Stimulated activated CD8-positive, alpha-beta memory T cell treated with anti-CD3 and anti-CD28 coated beads, Interleukin-7, amount 100 ng/mL, for 4 hours (primary cell): ENCODE measurements around the gene GRPEL1.

Experiments used
- DNase-seq, 2 donors: peaks; one replicate each; pipeline ENCODE4 v3.0.0-alpha.2; 2020; ENCODE audit warnings: low read depth in 2 of 2

GRPEL1 gene

DNA sequence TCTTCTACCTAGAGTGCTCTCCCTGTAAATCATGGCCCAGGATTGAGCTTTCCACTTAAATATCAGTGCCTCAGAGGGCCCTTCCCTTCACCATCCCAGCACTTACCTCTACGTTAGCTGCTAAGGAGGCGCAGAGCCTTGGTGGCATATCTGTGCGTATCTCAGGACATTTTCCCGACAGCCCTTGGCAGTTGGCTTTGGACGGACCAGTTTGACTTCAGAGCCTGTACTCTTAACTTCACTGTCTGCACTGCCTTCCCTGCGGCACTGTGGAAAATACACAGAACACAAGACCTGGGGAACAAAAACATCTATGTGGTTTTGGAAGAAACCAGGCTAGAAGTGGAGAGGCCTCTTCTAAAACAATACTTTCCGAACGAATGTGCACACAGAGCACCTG, 22.3 kb downstream of the GRPEL1 start:
- no peak for DNase-seq

DNA sequence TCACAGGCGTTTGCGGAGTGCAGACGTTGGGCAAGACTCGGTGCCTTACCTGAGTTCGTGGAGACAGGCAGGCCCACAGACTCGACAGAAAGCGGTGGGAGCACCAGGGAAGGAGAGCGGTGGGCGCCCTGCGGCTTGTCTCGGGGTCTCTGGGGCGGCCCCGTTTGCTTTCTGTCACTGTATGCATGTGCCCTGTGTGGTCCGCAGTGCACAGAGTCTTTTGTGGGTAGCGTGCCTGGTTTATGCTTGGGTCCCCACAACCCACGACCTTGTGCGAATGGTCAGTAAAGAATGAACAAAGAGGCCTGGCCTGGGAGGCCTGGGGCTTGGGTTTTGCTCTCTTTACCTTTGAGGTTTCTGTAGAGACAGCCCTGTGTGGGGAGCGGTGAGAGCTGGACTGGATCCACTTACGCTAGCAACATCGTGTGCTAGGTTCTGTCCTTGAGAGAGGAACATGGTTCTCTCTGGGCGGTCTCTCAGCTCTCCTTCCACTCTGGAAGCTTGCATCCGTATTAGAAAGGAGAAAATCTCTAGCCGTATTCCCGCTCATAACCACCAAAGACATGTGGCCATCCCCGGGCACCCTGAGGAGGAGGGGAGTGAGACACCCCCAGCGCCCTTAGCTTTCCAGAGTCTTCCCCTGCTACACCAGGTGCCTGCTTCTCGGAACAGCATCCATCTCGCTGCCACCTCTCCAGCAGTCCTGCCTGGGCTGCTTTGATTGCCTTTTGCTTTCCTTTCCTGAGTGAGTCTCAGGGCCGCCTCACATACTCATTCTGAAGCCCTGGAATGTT, 23.5 kb downstream of the GRPEL1 start:
- no peak for DNase-seq

DNA sequence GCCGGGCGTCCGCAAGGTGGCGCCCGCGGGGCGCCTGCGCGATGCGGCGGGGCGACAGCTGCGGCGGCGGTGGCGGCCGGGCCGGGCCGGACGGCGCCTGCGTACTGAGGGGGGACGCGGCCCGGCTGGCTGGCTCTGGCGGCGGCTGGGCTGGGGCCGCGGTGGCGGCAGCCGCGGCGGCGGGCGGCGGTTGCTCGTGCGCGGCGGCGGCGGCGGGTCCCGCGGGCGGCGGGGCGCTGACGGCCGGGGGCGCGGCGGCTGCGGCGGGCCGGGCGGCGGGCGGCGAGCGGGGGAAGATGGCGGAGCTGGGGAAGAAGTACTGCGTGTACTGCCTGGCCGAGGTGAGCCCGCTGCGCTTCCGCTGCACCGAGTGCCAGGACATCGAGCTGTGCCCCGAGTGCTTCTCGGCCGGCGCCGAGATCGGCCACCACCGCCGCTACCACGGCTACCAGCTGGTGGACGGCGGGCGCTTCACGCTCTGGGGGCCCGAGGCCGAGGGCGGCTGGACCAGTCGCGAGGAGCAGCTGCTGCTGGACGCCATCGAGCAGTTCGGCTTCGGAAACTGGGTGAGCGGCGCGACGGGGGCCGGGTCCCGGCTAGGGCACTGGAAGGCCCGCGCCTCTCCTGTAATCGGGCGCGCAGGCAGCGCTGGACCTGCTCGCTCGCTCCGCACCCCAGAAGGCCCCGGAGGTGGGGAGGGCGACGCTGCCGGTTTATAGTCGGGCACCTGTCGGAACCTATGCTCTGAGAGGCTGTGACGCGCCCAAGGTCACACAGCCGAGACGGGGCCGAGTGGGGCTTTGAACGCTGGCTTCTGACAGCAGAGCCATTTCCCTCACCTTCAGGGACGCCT, 24.4 kb downstream of the GRPEL1 start, which contains the start of gene TADA2B:
TADA2B (plus strand) TSS at position 89 of the 853 bp plus-strand sequence; CDS start at position 297, 208 bp downstream.
- peak in 1 of 2 donors; percentile 39 for DNase-seq

DNA sequence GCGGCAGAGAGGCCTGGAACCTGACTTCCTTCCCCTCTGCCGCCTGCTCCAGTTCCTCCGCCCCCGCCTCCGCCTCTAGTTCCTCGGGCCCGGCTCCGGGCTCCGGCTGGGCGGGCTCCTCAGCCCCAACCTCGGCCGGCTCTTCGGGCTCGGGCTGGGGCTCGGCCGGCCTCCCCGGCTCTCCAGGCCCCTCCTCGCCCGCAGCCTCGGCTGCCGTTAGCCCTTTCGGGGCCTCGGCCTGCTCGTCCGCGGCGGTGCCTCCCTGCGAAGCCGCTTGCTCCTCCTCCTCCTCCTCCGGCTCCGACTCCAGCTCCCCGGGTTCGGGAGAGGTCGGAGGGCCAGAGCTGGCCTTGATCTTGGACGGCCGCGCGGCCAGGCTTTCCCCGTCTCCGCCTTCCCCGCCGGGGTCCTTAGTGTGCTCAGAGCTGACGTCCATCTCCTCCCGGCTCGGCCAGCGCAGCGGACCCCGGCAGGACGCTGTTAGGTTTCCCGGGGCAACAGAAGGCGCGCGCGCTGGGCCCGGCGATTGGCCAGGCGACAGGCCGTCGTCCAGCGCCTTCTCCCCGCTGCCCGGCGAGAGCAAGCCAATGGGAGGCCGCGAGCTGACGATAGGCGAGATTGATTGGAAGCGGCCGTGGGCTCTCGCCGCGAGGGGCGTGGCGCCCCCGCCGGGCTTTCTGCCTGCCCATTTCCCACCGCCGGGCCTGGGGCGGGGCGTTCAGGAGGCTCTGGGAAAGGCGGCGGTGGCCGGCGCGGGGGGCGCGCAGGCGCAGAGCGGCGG, 25.2 kb downstream of the GRPEL1 start:
- peak; percentile 77 to 90 for DNase-seq

DNA sequence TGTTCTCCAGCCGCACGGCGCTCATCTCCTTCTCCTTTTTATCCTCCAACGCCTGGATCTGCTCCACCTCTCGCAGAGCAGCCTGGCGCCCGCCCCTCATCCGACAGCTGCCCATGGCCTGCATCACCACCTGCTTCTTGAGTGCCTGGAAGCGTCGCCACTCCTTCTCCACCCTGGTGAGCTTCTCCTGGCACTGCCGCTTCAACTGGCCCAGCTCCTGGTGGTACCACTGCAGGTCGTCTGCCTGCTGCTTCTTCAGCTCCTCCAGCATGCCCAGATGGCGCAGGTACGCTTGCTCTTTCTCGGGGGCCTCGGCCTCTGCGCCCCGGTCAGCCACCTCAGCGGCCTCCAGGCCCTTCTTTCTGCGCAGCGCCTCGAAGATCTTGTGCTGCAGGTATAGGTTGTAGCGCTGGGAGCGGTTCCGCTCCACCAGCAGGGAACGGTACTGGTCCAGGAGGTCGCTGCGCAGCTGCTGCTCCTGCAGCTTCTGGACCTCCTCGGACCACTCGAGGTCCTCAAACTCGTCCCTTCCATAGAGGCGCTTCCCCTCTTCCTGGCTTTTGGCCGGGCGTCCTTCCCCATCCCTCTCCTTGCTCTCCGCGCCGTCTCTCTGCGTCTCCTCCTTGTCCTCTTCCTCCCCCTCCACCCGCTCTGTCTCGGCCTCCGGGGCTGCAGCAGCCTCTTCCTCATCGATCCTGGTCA, 25.9 kb downstream of the GRPEL1 start:
- no peak for DNase-seq

DNA sequence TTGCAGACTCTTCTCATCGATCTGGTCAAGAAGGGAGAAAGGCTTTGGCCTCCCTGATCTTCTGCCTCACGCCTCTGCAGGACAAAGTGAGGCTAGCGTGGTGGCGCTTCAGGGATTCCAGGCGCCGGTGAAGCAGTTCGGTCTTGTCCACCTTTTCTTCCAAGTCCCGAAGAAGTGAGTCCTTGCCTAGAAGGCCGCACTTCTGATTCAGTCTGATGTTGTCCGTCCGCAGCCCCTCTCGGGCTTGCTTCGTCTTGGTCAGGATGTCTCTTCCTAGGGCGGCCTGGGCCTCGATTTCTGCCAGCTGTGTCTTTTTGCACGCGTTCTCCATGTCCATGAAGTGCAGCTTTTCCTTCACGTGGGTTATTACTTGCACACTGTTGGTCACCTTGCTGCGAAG, 26.6 kb downstream of the GRPEL1 start:
- DNase-seq = no peak

DNA sequence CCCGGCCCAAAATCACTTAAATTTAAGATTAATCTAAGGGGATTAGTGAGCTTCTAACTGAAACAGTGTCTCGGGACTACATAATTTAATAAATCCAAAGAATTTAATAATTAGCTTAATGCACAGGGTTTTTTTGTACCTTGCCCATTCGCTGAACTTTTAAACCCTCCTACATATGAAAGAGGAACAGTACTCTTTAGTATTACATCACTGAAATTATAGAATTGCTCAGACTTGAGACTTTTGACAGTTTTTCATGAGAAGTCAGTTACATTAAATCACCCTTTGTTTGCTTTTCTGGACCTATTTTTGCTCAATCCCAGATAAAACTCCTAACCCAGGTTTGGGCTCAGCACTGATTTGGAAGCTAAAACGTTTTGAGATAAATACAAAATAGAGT, 27.1 kb downstream of the GRPEL1 start:
- DNase-seq = no peak

DNA sequence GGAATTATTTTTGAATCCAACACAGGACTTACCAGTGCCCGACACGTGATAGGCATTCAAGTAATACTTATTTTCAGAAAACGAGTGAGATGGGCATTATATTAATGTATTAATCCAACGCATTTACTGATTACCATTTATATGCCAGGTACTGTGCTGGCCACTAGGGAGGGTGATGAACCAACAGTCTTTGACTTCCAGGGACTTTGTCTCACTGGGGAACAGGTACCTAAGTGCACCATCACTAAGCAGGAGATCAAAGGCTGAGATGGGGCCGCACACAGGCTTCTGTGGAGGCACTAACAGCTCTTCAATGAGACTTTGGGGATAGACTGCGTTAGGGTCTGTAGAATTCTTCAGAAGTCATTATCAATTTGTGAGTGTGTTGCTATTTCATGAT, 30.4 kb downstream of the GRPEL1 start:
- DNase-seq = no peak

DNA sequence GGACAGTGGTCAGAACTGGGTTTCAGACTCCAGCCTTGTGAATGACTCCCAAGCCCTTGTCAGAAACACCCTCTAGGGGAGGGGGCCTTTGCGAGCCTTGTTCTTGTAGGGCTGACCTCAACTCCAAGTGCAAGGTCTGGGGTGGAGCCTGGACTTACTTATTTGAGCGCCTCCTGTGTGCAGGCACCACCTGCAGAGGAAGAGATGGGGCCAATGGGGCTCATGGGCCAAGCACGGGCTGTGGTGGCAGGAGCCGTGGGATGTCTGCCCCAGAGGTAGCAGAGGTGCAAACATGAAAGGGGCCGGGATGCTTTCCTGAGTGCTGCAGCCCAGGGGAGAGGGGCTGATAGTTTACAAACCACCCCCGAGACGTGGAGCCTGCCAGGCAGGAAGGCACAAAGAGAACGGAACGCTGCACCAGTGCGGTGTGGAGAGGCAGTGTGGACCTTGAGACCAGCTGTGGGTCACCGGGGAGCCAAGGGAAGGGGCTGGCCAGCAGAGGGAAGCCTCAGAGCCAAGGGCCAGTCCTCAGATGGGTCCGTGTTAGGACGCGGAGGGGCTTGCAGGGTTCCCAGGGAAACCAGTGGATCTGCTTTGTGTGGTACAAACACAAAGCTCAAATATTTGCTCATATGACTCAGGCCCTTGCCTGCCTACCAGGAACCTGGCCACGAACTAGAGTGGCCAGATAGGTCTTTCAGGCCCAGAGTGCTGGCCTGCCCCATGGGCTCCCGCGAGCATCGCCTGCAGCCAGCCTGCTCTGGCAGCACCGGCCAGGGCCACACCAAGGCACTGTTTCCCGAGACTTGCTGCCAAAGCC, 33.4 kb downstream of the GRPEL1 start:
- DNase-seq = no peak

DNA sequence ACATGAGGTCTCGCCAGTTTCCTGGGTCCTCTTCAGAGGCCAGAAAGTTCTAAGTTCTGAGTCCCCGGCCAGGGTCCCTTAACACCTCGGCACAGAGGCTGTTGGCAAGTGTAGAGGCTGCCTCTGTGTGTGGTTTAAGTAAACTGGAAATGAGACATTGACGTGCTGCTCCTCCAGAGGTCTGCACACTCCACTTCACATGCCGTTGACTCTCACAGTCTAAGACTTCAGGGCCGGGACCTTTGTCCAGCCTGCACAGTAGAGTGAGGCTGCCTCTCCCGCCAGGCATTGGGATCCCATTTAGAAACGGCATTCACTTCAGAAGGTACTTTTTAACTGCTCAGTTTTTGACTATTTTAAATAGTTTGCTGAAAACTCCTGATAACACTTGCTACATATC, 35.3 kb downstream of the GRPEL1 start:
- DNase-seq = no peak

DNA sequence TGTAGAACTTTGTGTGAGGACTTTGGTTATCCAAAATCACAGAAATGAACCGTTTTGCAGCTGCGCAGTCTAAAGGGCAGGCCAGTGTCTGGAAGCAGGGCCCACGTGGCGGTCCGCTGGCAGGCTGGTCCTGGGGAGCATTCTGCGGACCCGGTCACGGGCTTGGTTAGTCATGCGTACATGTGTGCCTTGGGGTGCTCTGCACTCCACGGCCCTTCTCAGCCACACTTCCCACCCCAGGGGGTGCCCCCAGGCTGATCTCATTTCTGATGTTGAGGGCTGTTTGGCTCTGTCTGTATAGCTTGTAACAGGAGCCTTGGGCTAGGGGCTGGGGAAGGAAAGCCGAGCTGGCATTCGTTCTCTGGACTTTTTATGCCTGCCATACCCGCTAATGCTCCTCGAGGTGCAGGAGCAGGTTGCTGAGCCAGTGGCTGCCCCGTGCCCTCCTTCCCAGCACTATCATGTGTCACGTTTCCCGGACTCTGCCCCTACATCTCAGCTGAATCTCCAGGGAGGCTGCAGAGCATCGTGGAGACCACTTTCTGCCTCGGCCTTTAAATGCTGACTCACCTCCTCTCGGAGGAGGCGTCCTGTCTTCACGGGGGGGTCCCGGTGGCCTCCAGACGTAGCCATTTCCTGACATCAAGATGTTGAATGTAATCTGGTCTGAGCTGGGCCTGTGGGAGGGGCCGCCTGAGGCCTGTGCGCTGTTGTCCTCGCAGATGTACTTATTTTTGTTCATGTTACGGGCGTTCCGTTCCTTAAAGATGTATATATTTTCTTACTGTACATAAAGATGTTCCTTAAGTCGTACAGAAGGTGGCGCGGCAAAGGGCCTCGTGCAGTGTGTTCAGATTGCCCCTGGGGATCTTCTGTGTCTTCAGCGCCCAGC, 36.1 kb downstream of the GRPEL1 start:
- DNase-seq = no peak

DNA sequence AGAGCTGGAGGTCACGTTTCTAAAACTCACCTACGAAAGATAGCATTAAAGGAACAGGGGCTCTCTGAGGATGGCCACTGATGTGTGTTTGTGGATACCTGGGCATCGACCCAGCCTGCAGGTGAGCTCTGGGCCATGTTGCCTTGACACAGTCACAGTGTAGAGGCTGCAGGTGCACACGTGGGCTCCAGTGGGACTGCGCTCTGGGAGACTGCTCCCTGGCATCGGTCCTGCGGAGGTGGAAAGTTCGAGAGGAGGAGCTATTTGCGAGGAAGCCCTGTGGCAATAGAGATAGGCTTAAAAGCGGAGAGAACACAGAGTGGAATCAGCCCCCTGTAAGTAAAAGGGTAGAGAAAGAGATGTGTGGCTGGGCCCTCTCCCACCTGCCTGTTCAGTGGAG, 37.0 kb downstream of the GRPEL1 start:
- DNase-seq = no peak

DNA sequence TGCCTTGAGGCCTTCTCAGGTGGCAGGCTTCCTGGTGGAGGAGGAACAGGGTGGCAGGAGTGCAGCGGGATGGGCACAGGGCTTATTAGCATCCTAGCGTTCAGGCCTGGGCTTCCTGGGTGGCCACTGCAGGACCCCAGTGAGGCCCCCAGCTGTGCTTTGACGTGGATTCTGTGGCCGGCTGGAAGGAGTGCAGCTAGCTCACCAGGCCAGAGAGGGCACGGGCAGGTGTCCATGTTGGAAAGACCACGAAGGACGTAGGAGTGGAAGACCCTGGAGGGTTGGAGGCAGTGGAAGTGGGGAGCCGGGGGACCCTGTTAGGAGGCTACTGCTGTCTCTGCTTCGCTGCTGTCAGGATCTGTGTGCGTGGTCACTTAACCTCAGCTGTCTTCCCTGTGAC, 37.9 kb downstream of the GRPEL1 start:
- DNase-seq = no peak

DNA sequence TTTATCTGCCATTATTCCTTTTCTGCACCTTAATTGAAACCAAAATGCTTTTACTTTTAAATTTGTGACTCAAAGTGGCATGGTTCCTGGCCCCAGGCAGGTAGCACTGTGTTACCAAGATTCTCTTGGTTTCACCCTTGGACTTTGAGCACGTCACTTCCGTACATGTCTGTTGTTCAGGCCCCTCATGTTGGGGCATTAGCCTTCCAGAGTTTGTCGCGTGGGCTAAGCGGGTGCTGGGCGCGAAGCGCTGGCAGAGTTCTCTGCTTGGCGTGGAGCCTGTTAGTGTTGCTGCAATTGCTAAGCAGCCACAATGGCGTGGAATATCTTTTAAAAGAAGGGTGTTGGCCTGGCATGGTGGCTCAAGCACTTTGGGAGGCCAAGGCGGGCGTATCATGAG, 38.7 kb downstream of the GRPEL1 start:
- DNase-seq = no peak

DNA sequence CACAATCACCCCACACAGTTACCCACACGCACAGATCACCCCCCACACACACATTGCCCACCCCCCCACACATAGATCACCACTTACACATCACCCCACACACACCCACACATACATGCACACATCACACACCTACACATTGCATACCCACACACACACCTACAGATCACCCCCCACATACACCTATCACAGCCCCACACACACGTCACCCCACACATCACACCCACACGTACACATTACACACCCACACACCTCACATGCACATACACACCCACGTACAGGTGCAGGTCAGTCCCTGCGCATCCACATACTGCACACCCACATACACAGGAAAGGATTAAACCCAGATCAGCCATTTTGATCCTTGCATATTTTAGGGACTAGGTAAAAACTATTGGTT, 40.0 kb downstream of the GRPEL1 start:
- no peak for DNase-seq

DNA sequence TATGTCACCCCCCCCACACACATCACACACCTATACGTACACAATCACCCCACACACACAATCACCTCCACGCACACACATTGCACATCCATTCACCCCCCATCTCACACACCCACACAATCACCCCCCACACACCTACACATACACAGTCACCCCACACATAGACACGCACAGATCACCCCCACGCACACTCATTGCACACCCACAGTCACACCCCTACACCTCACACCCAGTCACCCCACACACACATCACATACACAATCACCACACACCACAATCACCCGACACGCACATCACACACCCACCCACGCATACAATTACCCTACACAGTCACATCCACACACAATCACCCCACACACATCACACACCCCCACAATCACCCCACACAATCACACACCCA, 40.6 kb downstream of the GRPEL1 start:
- DNase-seq = no peak

DNA sequence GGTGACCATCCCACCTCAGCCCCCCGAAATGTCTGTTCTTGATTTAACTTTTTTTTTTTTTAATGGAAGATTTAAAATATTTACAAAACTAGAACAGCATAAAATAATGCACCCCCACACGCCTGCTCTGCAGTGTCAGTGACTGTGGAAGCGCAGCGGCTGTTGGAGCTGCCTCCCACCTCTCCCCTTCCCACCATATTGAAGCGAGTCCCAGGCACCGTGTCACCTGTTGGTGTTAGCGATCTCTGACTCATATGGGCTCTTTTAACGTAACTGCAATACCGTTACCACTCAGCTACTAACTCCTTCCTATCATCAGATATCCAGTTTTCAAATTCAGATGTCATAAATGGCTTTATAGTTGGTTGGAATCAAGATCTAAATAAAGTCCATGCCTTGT, 41.8 kb downstream of the GRPEL1 start:
- no peak for DNase-seq

DNA sequence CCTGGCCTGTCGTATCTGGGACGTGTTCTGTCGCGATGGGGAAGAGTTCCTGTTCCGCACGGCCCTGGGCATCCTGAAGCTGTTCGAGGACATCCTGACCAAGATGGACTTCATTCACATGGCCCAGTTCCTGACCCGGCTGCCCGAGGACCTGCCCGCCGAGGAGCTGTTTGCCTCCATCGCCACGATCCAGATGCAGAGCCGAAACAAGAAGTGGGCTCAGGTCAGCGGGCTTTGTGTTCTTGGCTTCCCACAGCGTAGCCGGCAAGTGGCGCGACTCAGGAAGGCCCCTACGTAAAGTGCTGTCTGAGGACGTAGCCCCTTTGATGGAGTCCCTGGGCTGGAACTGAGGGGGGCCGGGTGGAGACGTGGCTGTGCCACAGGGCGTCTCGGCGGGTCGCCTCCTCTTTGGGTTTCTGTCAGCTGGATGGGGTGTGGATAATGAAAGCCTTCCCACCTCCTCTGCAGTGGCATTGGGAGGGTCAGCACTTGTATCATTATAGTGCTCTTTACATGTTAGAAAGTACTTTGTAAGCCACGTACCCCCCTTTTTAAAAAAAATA, 42.7 kb downstream of the GRPEL1 start:
- no peak for DNase-seq

DNA sequence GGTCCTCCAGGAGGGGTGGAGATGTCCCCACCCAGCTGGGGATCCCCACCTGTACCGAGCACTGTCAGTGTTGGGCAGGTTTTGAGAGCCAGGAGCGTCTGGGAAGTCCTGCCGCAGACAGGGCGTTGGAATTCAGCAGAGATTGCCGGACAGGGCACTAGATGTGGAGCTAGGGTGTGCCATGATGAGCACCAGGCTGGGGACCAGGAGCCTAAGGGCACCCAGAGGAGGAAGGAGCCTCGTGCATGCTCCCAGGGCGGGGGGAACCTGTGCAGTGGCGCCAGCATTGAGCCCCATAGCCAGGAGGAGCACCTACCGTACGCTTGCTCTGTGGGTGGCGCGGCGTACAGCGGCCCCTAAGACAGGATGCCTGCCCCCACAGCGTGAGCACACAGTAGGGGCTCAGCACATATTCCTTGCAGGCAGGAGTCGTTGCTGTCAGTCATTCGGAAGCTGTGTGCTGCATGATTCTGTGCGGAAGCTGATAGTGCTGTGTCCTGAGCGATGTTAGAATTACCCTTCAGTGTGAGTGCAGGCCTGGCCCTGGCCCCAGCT, 43.5 kb downstream of the GRPEL1 start:
- DNase-seq = no peak
